ENCODE measurements around the gene DTNB.
"Not testable (repeated sequence)": the region's sequence is repeated elsewhere in the genome, so short reads cannot be mapped to it uniquely, and the experiment has no call there.

DTNB gene

GRCh38 chr2:25620077-25620476, 53.3 kb downstream of the DTNB start:
- DNase-seq, result no peak

- DNase-seq, result no peak
Measured at GRCh38 chr2:25619185-25619584, 54.2 kb downstream of the DTNB start.

DNA sequence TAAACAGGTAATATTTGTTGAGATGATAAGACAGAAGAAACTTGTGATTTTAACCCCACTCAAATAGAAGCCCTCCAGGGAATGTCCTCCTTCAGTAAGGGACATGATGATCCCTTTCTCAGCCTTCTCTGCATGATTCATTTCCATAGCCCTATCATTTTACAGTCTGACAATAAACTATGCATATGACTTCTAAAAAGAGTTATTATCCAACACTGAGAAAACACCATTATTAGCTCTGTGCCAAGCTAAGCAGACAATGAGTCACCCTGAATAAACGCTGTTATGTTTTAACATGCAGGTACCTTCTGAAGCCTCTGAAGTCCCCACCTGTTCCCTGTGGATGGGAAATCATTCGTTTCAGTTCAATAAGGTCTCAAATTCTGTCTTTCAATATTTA, 54.7 kb downstream of the DTNB start:
- DNase-seq, result no peak

- DNase-seq, result no peak
Measured at GRCh38 chr2:25617948-25618646, 55.3 kb downstream of the DTNB start.

GRCh38 chr2:25615920-25616319, 57.5 kb downstream of the DTNB start:
- no peak for DNase-seq

DNA sequence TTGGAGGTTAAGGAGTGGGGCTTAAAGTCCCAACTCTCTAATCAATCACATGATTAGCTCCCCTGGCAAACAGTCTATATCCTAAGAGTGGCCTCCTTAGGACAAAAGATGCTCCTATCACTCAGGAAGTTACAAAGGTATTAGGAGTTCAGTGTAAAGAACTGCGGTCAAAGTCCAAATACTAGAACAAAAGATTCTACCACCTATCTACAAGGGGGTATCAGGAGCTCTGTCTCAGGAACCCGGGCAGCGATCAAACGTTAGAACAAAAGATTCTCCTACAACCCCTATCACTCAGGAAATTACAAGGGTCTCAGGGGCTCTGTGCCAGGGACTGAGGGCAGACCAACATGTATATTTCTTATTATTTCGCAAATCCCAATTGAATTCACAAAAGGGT, 58.0 kb downstream of the DTNB start:
- DNase-seq, result no peak

- no peak for DNase-seq
Measured at GRCh38 chr2:25614711-25615110, 58.7 kb downstream of the DTNB start.

DNA sequence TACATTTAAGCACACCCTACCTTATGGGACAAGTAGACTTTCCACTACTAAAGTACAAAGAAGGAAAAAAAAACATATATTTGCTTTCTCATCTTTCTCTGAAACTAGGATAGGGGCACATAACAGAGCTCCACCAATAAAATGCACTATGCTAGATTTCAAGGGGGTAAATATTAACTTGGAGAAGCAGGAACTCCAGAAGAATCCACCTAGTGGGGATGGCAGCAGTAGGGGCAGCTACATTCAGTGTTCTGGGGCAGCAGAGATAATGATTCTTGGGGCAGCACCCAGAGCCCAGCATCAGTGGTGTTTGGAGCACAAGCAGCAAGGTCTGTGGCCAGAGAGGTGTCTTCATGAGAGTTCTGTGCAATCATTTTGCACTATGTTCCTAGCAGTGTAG, 64.7 kb downstream of the DTNB start:
- DNase-seq, result no peak

DNA sequence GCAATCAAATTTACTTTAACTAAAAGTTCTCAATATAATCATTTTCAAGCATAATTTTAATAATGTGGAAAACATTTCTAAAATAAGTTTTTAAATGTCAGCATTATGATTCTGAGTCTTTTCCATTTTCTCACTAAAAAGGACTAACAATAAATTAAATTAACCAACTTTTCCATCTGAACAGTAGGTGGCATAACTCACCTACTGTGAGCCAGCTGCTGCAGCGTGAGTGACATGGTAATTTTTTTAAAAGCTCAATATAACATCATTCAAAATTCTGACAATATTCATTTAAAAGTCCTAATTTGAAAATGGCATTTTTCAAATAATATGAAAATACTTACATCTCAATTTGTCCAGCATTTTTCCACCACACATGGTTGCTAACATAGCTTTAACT, 66.5 kb downstream of the DTNB start:
- no peak for DNase-seq

GRCh38 chr2:25602333-25602723, 71.0 kb downstream of the DTNB start:
- no peak for DNase-seq

DNA sequence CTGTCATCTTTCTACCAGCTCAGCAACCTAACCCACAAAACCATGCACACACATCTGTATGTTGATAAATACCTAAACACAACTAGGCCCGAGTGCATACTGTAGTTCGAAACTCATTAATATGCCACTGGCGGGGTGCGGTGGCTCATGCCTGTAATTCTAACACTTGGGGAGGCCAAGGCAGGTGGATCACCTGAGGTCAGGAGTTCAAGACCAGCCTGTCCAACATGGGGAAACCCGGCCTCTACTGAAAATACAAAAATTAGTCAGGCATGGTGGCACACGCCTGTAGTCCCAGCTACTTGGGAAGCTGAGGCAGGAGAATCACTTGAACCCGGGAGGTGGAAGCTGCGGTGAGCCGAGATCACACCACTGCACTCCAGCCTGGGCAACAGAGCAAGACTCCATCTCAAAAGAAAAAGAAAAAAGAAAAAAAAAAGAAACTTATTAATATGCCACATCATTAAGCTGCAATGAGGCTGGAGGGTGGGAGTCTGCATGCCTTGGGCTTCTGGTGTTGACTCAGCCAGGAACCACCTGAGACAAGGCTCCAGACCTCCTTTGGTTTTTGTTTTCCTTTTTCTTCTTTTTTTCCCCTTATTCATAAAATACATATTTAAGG, 71.6 kb downstream of the DTNB start:
- not testable (repeated sequence) for DNase-seq

DNA sequence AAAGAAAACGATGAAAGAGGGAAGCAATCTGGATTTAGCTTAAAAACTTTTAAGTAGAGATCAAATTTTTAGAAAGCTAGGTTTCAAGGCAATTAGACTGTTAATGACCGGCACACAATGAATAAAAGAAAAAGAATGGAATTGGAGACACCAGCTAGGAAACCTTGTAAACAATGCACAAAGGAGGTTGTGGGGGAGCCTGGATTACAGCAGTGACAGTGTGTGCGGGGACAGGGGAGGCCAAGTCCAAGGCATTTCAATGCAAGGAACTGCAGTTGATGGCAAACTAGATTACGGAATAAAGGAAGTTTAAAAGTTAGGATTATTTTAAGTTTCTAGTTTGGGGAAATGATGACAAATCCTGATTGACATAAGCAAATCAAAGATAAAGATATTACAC, 74.5 kb downstream of the DTNB start:
- DNase-seq, result no peak

DNA sequence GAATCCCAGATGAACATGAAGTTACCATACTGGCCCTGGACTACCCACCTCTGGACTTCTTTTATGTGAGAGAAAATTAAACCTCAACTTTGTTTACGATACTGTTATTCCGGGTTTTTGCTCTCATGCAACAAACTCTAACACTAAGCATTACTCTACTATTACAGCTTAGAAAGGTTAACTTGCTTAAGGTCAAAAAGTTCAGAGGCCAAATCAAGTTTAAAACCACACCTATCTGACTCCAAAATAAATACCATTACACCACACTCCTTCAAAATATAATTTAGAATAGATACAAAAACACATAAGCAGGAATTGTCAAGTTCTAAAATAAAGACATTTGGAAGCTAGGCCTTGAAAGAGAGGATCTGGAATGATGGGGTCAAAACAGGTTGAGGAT, 75.0 kb downstream of the DTNB start:
- no peak for DNase-seq

DNA sequence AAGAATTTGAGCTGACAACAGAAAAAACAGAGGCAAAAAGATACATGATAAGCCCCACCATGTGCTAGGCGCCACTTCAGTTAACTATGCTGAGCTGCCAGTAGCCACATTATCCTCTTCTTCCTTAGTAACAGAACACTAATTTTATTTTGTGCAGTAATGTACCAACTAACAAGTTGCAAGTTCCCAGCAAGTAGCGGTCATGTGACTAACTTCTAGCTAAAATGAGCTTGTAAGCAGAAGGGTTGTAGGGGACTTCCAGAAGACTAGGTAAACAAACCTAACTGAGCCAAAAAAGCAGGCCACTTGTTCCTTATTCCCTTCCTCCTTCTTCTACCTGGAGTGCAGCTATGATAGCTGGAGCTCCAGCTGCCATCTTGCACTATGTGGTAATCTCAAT, 75.5 kb downstream of the DTNB start:
- no peak for DNase-seq

DNA sequence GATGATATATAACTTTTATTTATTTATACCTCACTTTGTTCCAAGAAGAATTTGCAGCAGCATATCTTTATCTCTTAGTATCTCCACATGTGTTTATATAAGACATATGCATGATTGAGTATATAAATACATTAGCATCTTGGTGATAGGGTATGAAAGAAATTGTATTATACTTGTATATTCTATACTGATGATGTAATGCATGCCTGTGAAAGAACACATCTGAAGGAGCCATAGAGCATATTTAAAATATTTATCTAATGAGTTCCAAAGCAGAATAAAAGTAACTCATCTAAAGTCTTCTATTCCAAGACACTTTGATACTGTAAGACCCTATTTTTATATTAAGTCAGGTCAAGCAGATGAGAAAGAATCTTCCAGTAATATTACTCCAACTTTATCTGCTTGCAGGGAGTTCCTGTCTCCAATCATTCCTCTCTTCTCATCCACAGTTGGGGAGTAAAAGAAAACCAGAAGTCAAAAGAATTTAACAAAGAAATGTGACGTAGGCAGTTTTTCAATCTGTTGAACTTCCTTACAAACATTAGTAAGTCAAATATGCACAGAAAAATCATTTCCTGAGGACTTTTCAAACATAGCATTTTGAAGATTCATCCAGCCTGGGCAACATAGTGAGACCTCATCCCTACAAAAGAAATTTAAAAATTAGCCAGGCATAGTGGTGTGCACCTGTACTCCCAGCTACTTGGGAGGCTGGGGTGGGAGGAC, 76.7 kb downstream of the DTNB start:
- DNase-seq, result no peak

GRCh38 chr2:25595393-25595792, 78.0 kb downstream of the DTNB start:
- no peak for DNase-seq

- no peak for DNase-seq
Measured at GRCh38 chr2:25594991-25595390, 78.4 kb downstream of the DTNB start.

GRCh38 chr2:25592766-25593292, 80.5 kb downstream of the DTNB start:
- no peak for DNase-seq

- DNase-seq, result no peak
Measured at GRCh38 chr2:25590921-25591505, 82.4 kb downstream of the DTNB start.

DNA sequence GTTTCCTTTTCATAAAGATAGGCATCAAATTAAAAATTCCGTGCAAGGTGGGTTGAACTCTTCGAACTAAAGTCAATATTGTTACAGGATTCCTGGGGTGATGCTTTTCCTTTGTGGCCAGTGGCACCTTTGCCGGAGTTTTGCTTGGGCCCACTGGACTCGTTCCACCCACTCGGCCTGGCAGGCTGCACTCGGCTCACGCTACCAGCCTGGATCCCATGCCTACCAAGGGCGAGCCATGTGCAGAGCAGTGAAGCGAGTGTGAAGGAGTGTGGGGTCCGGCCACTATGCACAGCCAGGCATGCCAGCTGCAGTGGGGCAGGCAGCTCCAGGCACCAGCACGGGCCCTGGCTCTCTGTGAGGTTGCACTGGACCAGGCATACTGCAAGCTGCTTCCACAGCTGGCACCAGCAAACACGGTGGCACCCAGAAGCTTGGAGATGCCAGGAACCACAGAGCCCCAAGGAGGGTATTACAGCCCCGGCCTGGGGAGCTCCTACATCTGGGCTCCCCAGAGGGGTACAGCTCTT, 83.6 kb downstream of the DTNB start:
- no peak for DNase-seq

DNA sequence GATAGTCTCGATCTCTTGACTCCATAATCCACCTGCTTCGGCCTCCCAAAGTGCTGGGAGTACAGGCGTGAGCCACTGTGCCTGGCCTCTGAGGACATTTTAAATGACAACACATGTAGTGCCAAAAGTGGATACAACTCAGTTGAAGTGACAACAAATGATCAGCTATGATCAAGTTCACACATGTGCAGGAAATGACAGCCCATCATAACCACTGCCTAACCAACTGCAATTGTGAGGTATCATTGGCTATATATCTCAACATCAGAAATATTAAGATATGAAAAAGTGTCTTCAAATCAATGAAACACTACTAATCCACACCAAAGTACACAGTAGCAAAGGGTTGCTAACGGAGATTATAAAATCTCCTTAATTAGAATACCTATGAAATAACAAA, 84.8 kb downstream of the DTNB start:
- DNase-seq, result no peak

GRCh38 chr2:25587361-25587760, 86.0 kb downstream of the DTNB start:
- DNase-seq, result no peak

DNA sequence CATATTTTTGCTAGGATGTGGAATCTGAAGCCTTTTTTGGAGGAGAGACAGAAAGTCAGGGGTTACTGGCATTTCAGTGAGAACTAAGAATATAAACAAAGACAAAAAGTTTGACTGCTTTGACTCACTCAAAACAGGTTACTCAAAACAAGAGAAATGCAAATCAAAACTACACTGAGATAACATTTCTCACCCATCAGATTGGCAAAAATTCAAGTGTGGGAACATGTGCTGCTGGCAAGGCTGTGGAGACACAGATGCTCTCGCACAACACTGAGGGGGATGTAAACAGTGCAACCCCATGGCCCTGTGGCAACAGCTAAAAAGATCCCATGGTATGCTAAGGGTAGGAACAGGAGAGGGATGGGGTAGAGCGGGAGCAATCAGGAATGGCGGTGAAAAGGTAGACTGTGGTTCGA, 86.6 kb downstream of the DTNB start:
- DNase-seq, result no peak
